HAP-1 (cell line): Measurements from ENCODE around the gene JAK1.
"Not testable (repeated sequence)": the region's sequence is repeated elsewhere in the genome, so short reads cannot be mapped to it uniquely, and the experiment has no call there.

Source experiments
- DNase-seq, 2 experiments: peaks; one replicate each; pipeline ENCODE4 v3.0.0-alpha.2; 2016 to 2020; ENCODE audit warnings: low spot score in 2 of 2
- H3K27me3 ChIP-seq: fragments of 250-450 bp; sonication (Bioruptor Pico); 2 replicates; pipeline ENCODE4 v1.5.1; 2020; ENCODE audit warnings: low read depth, mild to moderate bottlenecking, moderate library complexity
- H3K36me3 ChIP-seq: fragments of 250-450 bp; sonication (Bioruptor Pico); replicated peaks from 2 replicates; pipeline ENCODE4 v1.5.1; 2020; ENCODE audit warnings: mild to moderate bottlenecking
- H3K4me1 ChIP-seq: fragments of 250-450 bp; sonication (Bioruptor Pico); 2 replicates; pipeline ENCODE4 v1.5.1; 2020; ENCODE audit warnings: mild to moderate bottlenecking
- H3K4me3 ChIP-seq: fragments of 250-450 bp; sonication (Bioruptor Pico); 2 replicates; pipeline ENCODE4 v1.5.1; 2020; ENCODE audit warnings: mild to moderate bottlenecking, moderate library complexity
- H3K9me3 ChIP-seq: fragments of 250-450 bp; sonication (Bioruptor Pico); 2 replicates; pipeline ENCODE4 v1.5.1; 2020; ENCODE audit warnings: mild to moderate bottlenecking, moderate library complexity
- in situ Hi-C: fragments of 300-500 bp; cut with MboI; formaldehyde crosslinking; loops from 3 replicates; pipeline ENCODE4 v1.14.3; 2020; ENCODE audit warnings: low sequenced_read_pairs, inconsistent platforms, mixed read lengths

JAK1 gene

GRCh38 chr1:64934115-64934877 is 32.1 kb downstream of the JAK1 start:
- Histone ChIP-seq H3K27me3 (no peaks in the 10 kb centered on the region), H3K4me1 (no peaks in the 10 kb centered on the region), H3K9me3 (peaks cover 4% of the 10 kb centered on the region; the same call in 1 of the 2 replicates), H3K4me3 (no peak overlapping the region), H3K36me3 (no peaks in the 10 kb centered on the region)
- in situ Hi-C loops = no loop called here
- DNase-seq = no peak

GRCh38 chr1:64933296-64934070 is 32.9 kb downstream of the JAK1 start:
- Histone ChIP-seq H3K4me1 (no peaks in the 10 kb centered on the region), H3K36me3 (no peaks in the 10 kb centered on the region), H3K27me3 (no peaks in the 10 kb centered on the region), H3K4me3 (no peak overlapping the region), H3K9me3 (peaks cover 4% of the 10 kb centered on the region; the same call in 1 of the 2 replicates)
- no peak for DNase-seq
- in situ Hi-C loops = no loop called here

GRCh38 chr1:64932962-64933295 is 33.4 kb downstream of the JAK1 start:
- H3K4me3 ChIP-seq = no peak overlapping the region
- in situ Hi-C loops = no loop called here
- no peaks in the 10 kb centered on the region for H3K36me3 ChIP-seq
- no peaks in the 10 kb centered on the region for H3K27me3 ChIP-seq
- no peak for DNase-seq
- no peaks in the 10 kb centered on the region for H3K4me1 ChIP-seq
- H3K9me3 ChIP-seq = peaks cover 4% of the 10 kb centered on the region; the same call in 1 of the 2 replicates

- H3K27me3 ChIP-seq, DNase-seq, H3K4me1 ChIP-seq, H3K36me3 ChIP-seq, H3K9me3 ChIP-seq, H3K4me3 ChIP-seq, in situ Hi-C loops: not testable (repeated sequence)
These were observed 35.7 kb downstream of the JAK1 start for GRCh38 chr1:64930640-64931039.

GRCh38 chr1:64929221-64929620 is 37.1 kb downstream of the JAK1 start:
- no peak overlapping the region for H3K4me3 ChIP-seq
- in situ Hi-C loops = no loop called here
- no peak for DNase-seq

GRCh38 chr1:64928325-64928724 is 38.0 kb downstream of the JAK1 start:
- Histone ChIP-seq H3K36me3 (no peaks in the 10 kb centered on the region), H3K27me3 (no peaks in the 10 kb centered on the region), H3K9me3 (peaks cover 4% of the 10 kb centered on the region; the same call in 1 of the 2 replicates), H3K4me3 (no peak overlapping the region), H3K4me1 (no peaks in the 10 kb centered on the region)
- DNase-seq = no peak
- in situ Hi-C loops = no loop called here

More at GRCh38 chr1:64929221-64929620, 37.1 kb downstream of the JAK1 start:
- peaks cover 4% of the 10 kb centered on the region; the same call in 1 of the 2 replicates for H3K9me3 ChIP-seq
- no peaks in the 10 kb centered on the region for H3K36me3 ChIP-seq
- no peaks in the 10 kb centered on the region for H3K27me3 ChIP-seq
- H3K4me1 ChIP-seq = no peaks in the 10 kb centered on the region

- H3K4me3 ChIP-seq = no peak overlapping the region
- peaks cover 4% of the 10 kb centered on the region; the same call in 1 of the 2 replicates for H3K9me3 ChIP-seq
- in situ Hi-C loops = no loop called here
- no peak for DNase-seq
- H3K36me3 ChIP-seq = no peaks in the 10 kb centered on the region
- no peaks in the 10 kb centered on the region for H3K27me3 ChIP-seq
- H3K4me1 ChIP-seq = no peaks in the 10 kb centered on the region
These were observed 40.8 kb downstream of the JAK1 start for GRCh38 chr1:64925594-64925993.

- in situ Hi-C loops = no loop called here
- no peaks in the 10 kb centered on the region for H3K27me3 ChIP-seq
- DNase-seq = no peak
- no peaks in the 10 kb centered on the region for H3K4me1 ChIP-seq
- no peaks in the 10 kb centered on the region for H3K36me3 ChIP-seq
- H3K9me3 ChIP-seq = no peaks in the 10 kb centered on the region
- no peak overlapping the region for H3K4me3 ChIP-seq
These were observed 43.0 kb downstream of the JAK1 start for GRCh38 chr1:64923294-64923718.

GRCh38 chr1:64922336-64922735 is 44.0 kb downstream of the JAK1 start:
- Histone ChIP-seq H3K27me3 (no peaks in the 10 kb centered on the region), H3K36me3 (no peaks in the 10 kb centered on the region), H3K4me1 (no peaks in the 10 kb centered on the region), H3K4me3 (no peak overlapping the region), H3K9me3 (no peaks in the 10 kb centered on the region)
- no peak for DNase-seq
- in situ Hi-C loops = no loop called here

GRCh38 chr1:64921771-64922170 is 44.6 kb downstream of the JAK1 start:
- in situ Hi-C loops = no loop called here
- no peaks in the 10 kb centered on the region for H3K36me3 ChIP-seq
- DNase-seq = no peak
- H3K9me3 ChIP-seq = no peaks in the 10 kb centered on the region
- H3K4me1 ChIP-seq = no peaks in the 10 kb centered on the region
- H3K27me3 ChIP-seq = no peaks in the 10 kb centered on the region
- no peak overlapping the region for H3K4me3 ChIP-seq

- DNase-seq = no peak
- Histone ChIP-seq H3K4me3 (no peak overlapping the region), H3K4me1 (no peaks in the 10 kb centered on the region), H3K27me3 (no peaks in the 10 kb centered on the region), H3K9me3 (no peaks in the 10 kb centered on the region), H3K36me3 (no peaks in the 10 kb centered on the region)
- in situ Hi-C loops = no loop called here
These were observed 45.3 kb downstream of the JAK1 start for GRCh38 chr1:64920941-64921589.

- not testable (repeated sequence) for H3K4me1 ChIP-seq
These were observed 47.2 kb downstream of the JAK1 start for GRCh38 chr1:64919120-64919519.

GRCh38 chr1:64917907-64918306 is 48.4 kb downstream of the JAK1 start:
- Histone ChIP-seq H3K36me3 (no peaks in the 10 kb centered on the region), H3K4me1 (no peaks in the 10 kb centered on the region), H3K9me3 (no peaks in the 10 kb centered on the region), H3K4me3 (no peak overlapping the region), H3K27me3 (no peaks in the 10 kb centered on the region)
- in situ Hi-C loops = no loop called here
- no peak for DNase-seq

More at GRCh38 chr1:64919120-64919519, 47.2 kb downstream of the JAK1 start:
- H3K36me3 ChIP-seq, DNase-seq, H3K4me3 ChIP-seq, H3K27me3 ChIP-seq, H3K9me3 ChIP-seq, in situ Hi-C loops: not testable (repeated sequence)

- in situ Hi-C loops = no loop called here
- Histone ChIP-seq H3K36me3 (no peaks in the 10 kb centered on the region), H3K4me3 (no peak overlapping the region), H3K9me3 (no peaks in the 10 kb centered on the region), H3K27me3 (no peaks in the 10 kb centered on the region), H3K4me1 (no peaks in the 10 kb centered on the region)
- DNase-seq = no peak
These were observed 49.0 kb downstream of the JAK1 start for GRCh38 chr1:64917328-64917861.
